NT2/D1 (cell line): ENCODE results near the gene PWWP2A.

ENCODE experiments used
- SUZ12 ChIP-seq: IDR thresholded peaks from 2 replicates; pipeline ENCODE4 v1.6.1; 2011; ENCODE audit not compliant: insufficient read length, insufficient read depth; ENCODE audit errors: extremely low read depth
- YY1 ChIP-seq: IDR thresholded peaks from 2 replicates; pipeline ENCODE4 v1.6.1; 2011; ENCODE audit not compliant: insufficient read length, insufficient read depth

- TF ChIP-seq SUZ12 (no peak), YY1 (no peak)
Observed at GRCh38 chr5:160134332-160134731, 15.1 kb upstream of the PWWP2A start.
